Measurements from ENCODE around the gene NUP205. TPM values are rescaled to one million over a fixed set of nuclear protein-coding genes. Genes with fewer than 3 reads are reported as not detected.

Gene NUP205
- total RNA-seq, 4 donors from 2014 or later = 33.1 to 37.1 (median 34.0) TPM

DNA sequence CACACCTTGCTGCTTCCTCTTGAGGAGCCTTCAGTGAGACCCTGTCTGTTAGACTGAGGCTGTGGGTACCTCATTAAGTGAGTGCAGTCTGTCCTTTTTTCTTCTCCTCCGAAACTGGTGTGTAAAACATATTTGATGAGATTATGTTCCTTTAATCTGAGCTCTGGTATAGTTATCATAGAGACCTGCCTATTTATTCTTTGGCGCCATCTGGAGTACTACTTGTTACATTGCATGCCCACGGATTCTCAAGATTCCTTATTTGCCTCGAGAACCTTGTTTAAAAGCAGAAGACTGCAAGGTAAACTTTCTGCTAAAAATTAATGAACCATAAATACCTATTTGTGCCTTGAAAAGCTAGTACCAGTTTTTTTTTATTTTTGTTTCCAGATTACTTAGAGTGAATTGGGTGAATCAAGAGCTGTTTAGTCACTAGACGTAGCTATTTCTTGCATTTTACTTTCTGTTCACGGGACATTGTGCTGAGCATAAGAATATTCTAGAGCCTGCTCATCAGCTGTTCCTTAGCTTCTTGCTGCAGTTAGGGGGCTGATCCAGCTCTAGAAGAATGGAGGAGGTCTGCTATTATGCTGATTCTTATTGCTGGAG, 87.7 kb downstream of the NUP205 start:
- H3K36me3 ChIP-seq = no peaks in the 10 kb centered on the region
- H3K27ac ChIP-seq = peak overlapping the region; percentile 80 to 83 (median 81)
- intact Hi-C loops (cut with DNase I) = no loop called here
- WGBS, 2 donors = 16 to 19% methylated on average over 6 of the region's 6 CpGs
- no peaks in the 10 kb centered on the region for H3K9me3 ChIP-seq
- peaks cover 8 to 11% of the 10 kb centered on the region in 2 donors for H3K4me1 ChIP-seq
- H3K4me3 ChIP-seq (replicated peaks in 1 of 3) = peak overlapping the region in 2 of 3 donors; percentile 7 to 22
- peak; percentile 19 to 31 for DNase-seq
- TF ChIP-seq, protein P1, sequence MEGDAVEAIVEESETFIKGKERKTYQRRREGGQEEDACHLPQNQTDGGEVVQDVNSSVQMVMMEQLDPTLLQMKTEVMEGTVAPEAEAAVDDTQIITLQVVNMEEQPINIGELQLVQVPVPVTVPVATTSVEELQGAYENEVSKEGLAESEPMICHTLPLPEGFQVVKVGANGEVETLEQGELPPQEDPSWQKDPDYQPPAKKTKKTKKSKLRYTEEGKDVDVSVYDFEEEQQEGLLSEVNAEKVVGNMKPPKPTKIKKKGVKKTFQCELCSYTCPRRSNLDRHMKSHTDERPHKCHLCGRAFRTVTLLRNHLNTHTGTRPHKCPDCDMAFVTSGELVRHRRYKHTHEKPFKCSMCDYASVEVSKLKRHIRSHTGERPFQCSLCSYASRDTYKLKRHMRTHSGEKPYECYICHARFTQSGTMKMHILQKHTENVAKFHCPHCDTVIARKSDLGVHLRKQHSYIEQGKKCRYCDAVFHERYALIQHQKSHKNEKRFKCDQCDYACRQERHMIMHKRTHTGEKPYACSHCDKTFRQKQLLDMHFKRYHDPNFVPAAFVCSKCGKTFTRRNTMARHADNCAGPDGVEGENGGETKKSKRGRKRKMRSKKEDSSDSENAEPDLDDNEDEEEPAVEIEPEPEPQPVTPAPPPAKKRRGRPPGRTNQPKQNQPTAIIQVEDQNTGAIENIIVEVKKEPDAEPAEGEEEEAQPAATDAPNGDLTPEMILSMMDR (IDR thresholded peaks at IDR 0.05) = peak; percentile 30 to 86 (median 74)
- TF ChIP-seq POLR2A (IDR thresholded peaks at IDR 0.05) = no peak
- H3K27me3 ChIP-seq = no peaks in the 10 kb centered on the region

DNA sequence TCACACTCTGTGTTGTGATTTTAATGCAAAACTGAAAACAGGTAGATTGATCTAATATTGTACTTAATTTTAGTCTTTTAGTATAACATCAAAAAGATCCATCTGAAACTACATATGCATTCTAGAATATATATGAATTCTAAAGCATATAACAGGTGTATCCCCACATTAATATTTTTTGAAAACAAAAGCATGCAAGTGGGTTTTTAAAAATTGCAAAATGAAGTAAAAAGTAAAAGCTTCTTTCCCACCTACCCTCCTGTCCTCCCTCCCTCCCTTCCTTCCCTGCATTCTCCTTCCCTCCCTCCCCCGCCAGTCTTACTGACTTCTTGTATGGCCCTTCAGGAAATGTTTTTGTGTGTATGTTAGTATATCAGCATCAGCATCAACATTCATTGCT, 90.0 kb downstream of the NUP205 start:
- no peak for TF ChIP-seq POLR2A (IDR thresholded peaks at IDR 0.05)
- TF ChIP-seq, protein P1 (IDR thresholded peaks at IDR 0.05) = no peak
- 86 to 92% methylated on average over 1 of the region's 1 CpG for WGBS, 2 donors
- DNase-seq = no peak
- H3K27ac ChIP-seq = no peak overlapping the region
- no peaks in the 10 kb centered on the region for H3K36me3 ChIP-seq
- H3K9me3 ChIP-seq = no peaks in the 10 kb centered on the region
- no peaks in the 10 kb centered on the region for H3K27me3 ChIP-seq
- intact Hi-C loops (cut with DNase I) = no loop called here
- no peak overlapping the region for H3K4me3 ChIP-seq (replicated peaks in 1 of 3)
- H3K4me1 ChIP-seq = peaks cover 8 to 11% of the 10 kb centered on the region in 2 donors

DNA sequence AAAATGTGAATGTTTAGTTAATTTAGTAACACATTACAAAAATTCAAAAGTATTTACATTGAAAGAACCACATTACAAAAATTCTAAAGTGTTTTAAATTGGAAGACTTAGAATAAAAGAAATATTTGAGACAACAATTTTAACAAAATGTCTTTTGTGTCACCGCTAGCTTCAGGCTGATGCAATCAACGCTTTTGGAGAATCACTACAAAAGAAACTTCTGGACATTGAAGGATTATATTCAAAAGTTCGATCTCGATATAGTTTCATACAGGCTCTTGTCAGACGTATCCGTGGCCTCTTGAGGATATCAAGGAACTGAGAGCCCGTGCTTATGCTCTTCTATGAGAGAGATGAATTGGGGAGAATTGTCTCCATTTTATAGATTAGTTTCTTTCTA, 90.5 kb downstream of the NUP205 start:
- Histone ChIP-seq H3K4me1 (peaks cover 8 to 11% of the 10 kb centered on the region in 2 donors), H3K36me3 (no peaks in the 10 kb centered on the region), H3K27me3 (no peaks in the 10 kb centered on the region), H3K27ac (no peak overlapping the region), H3K4me3 (replicated peaks in 1 of 3) (no peak overlapping the region), H3K9me3 (no peaks in the 10 kb centered on the region)
- intact Hi-C loops (cut with DNase I) = no loop called here
- no peak for TF ChIP-seq POLR2A (IDR thresholded peaks at IDR 0.05)
- TF ChIP-seq, protein P1 (IDR thresholded peaks at IDR 0.05) = no peak
- DNase-seq = no peak
- 92% methylated on average over 7 of the region's 7 CpGs for WGBS, 2 donors

DNA sequence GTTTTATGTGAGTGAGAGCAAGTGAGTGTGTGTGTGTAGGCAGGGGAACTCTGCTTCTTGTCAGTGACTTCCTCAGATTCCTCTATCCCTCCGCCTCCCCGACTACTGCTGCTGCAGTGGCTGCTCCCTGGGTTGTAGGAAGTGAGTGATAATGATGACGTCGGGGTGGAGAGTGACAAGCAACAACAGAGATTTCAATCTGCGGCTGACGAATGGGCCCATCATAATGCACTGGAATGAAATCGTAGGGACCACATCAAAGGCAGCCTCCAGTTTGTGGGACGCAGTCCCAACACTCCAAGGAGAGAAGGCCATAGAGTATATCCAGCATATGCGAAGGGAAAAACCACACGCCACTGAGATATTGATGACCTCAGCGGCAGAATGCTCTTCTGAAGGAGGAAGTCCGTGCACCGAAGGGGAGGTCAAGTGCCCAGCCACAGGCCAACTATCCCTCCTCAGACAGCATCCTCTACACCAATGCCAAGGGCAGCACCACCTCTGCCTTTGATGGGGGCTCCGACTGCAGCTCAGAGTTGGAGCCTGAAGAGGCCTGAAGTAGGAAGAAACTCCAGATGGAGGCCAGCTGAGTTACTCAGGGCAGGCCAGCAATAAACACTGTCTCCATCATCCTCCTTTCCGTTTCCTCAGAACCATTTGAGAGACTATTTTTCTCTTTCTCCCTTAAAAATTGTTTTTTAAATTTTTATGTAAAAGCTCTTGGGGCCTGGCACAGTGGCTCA, 93.3 kb downstream of the NUP205 start:
- no peak for DNase-seq
- WGBS, 2 donors = 83 to 89% methylated on average over 15 of the region's 15 CpGs
- intact Hi-C loops (cut with DNase I) = loop anchor here (10.0 kb wide), 1 partner anchor 354 kb away; no protein-coding TSS in a partner anchor
- Histone ChIP-seq H3K27ac (no peak overlapping the region), H3K4me1 (peaks cover 3 to 4% of the 10 kb centered on the region in 2 donors), H3K4me3 (replicated peaks in 1 of 3) (no peak overlapping the region), H3K36me3 (no peaks in the 10 kb centered on the region), H3K9me3 (no peaks in the 10 kb centered on the region), H3K27me3 (no peaks in the 10 kb centered on the region)
- TF ChIP-seq, protein P1 (IDR thresholded peaks at IDR 0.05) = no peak
- TF ChIP-seq POLR2A (IDR thresholded peaks at IDR 0.05) = no peak
